Upper lobe of right lung (tissue), 1 donor: Measurements from ENCODE around the gene PITRM1. TPM values are rescaled to one million over a fixed set of nuclear protein-coding genes. Genes with fewer than 3 reads are reported as not detected.

Experiments used
- ATAC-seq: fragments of 200-7000 bp; cut with Tn5 transposase; one replicate; pipeline ENCODE4 v1.9.1; 2020; ENCODE audit warnings: mild to moderate bottlenecking, moderate library complexity
- DNase-seq: peaks from one replicate; pipeline ENCODE4 v3.0.0-alpha.2; 2020
- H3K27ac ChIP-seq: fragments of 200-600 bp; one replicate; pipeline ENCODE4 v1.8.0; 2022
- H3K27me3 ChIP-seq: fragments of 200-600 bp; one replicate; pipeline ENCODE4 v1.8.0; 2022; ENCODE audit warnings: mild to moderate bottlenecking
- H3K36me3 ChIP-seq: fragments of 200-600 bp; one replicate; pipeline ENCODE4 v1.8.0; 2022
- H3K4me1 ChIP-seq: fragments of 200-600 bp; one replicate; pipeline ENCODE4 v1.8.0; 2022
- H3K4me3 ChIP-seq: fragments of 200-600 bp; one replicate; pipeline ENCODE4 v1.8.0; 2022; ENCODE audit warnings: mild to moderate bottlenecking
- H3K9me3 ChIP-seq: fragments of 200-600 bp; one replicate; pipeline ENCODE4 v1.8.0; 2022
- intact Hi-C: fragments of 100-400 bp; cut with DNase I; formaldehyde crosslinking; loops from one replicate; pipeline ENCODE4 v1.11.0; 2022
- total RNA-seq: library from RNA; stranded (reverse); fragmentation: NEBNext Ultra II Directional; extraction: Animal tissue kit (Norgen Biotek cat#: 25700); gene quantifications from one replicate; pipeline ENCODE4 v1.2.1, GENCODE V29; 2021
- TF ChIP-seq, protein P1 (sequence below): fragments of 200-600 bp; IDR thresholded peaks from one replicate; pipeline ENCODE4 v1.8.0; 2022; ENCODE audit warnings: antibody characterized with exemption
- donor health status: DM: no; HTN: yes; CAD: no; lungs with severe emphysema.

PITRM1 gene
- total RNA-seq, 1 donor from 2014 or later = 65.0 TPM

DNA sequence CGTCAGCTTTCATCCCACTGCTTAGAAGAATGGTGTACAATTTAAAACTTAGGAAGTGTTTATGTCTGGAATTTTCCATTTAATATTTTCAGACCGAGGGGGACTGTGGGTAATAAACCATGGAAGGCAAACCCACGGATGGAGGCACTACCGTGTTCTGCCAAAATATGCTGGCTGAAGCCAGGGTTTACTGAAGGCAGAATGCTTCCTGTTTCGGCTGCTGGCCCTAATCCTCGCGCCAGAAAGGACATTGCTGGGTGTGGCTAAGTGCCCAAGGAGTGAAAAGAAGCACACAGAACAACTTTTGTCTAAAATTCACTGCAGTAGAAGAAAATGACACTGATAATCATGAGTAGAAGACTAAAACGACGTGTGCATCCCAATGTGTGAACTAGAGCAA, 32.3 kb downstream of the PITRM1 start:
- no peaks in the 10 kb centered on the region for H3K4me1 ChIP-seq
- no peak overlapping the region for H3K4me3 ChIP-seq
- DNase-seq (no peak), ATAC-seq (no peak)
- H3K27me3 ChIP-seq = no peaks in the 10 kb centered on the region
- no peaks in the 10 kb centered on the region for H3K9me3 ChIP-seq
- no peak overlapping the region for H3K27ac ChIP-seq
- TF ChIP-seq, protein P1, sequence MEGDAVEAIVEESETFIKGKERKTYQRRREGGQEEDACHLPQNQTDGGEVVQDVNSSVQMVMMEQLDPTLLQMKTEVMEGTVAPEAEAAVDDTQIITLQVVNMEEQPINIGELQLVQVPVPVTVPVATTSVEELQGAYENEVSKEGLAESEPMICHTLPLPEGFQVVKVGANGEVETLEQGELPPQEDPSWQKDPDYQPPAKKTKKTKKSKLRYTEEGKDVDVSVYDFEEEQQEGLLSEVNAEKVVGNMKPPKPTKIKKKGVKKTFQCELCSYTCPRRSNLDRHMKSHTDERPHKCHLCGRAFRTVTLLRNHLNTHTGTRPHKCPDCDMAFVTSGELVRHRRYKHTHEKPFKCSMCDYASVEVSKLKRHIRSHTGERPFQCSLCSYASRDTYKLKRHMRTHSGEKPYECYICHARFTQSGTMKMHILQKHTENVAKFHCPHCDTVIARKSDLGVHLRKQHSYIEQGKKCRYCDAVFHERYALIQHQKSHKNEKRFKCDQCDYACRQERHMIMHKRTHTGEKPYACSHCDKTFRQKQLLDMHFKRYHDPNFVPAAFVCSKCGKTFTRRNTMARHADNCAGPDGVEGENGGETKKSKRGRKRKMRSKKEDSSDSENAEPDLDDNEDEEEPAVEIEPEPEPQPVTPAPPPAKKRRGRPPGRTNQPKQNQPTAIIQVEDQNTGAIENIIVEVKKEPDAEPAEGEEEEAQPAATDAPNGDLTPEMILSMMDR = no peak
- intact Hi-C loops = no loop called here
- peaks cover 100% of the 10 kb centered on the region for H3K36me3 ChIP-seq

DNA sequence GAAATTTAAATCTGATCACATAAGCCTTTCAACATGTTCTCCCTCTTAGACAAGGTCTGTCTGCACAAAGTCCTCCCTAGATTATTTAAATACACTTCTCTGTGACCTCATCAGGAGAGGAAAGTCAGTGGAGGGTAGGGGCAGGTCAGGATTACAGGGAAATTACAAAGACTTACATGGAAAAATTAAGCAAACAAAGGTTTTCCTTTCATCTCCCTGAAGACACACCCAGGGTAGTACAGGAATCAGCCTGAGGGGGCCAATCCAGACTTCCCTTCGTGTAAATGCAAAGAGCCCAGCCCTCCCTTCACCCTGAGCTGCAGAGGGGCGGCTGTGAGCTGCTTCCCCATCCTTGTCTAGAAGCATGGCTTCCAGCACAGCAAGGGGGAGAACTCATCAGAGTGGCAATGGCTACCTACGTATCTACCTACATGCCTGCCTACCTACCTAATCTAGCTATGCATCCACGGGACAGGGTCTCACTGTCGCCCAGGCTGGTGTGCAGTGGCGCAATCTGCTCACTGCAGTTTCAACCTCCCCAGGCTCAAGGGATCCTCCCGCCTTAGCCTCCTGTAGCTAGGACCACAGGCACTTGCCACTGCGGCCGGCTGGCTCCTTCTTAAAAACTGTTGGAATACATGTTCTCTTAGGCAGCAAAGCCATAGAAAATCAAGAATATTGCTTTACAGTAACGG, 33.2 kb downstream of the PITRM1 start:
- no peaks in the 10 kb centered on the region for H3K4me1 ChIP-seq
- H3K27me3 ChIP-seq = no peaks in the 10 kb centered on the region
- intact Hi-C loops = no loop called here
- TF ChIP-seq, protein P1 = no peak
- H3K27ac ChIP-seq = no peak overlapping the region
- H3K36me3 ChIP-seq = peaks cover 100% of the 10 kb centered on the region
- H3K9me3 ChIP-seq = no peaks in the 10 kb centered on the region
- no peak overlapping the region for H3K4me3 ChIP-seq
- ATAC-seq (no peak), DNase-seq (peak; percentile 52)

DNA sequence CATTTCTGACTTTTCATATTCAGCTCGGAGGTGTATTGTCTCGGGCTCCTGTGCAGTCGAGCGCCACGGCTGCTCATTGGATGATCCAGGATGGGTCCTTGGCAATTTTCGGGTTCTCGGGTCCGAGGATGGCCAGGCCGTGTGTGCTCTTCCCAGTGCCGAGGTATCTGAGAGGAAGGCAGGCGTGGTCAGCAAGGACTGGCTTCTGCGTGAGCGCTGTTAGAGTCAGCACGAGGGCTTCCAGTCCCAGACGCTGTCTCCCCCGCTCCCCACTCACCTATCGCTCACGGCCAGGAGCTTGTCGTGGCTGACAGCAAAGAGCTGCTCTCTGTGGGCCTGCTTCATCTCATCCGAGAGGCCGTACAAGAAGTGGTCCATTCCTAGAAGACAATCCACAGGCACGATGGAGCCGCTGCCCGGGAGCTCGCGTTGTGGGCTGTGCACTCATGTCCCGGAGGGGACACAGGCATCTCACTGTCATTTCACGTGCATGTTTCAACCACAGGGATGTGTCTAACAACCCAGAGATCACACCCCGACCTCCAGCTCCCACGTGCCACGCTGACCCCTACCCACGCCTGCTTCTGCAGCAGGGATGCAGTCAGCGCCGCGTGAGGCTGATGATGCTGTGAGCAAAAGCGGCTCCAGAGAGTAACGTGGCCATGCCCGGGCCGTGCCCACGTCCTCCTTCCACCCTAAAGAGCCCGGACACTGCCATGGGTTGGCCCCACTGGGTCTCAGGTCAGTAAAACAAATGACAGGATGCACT, 34.4 kb downstream of the PITRM1 start:
- Histone ChIP-seq H3K4me3 (no peak overlapping the region), H3K36me3 (peaks cover 98% of the 10 kb centered on the region), H3K4me1 (no peaks in the 10 kb centered on the region), H3K27ac (no peak overlapping the region), H3K27me3 (no peaks in the 10 kb centered on the region), H3K9me3 (no peaks in the 10 kb centered on the region)
- peak; percentile 46 for DNase-seq
- intact Hi-C loops = no loop called here
- TF ChIP-seq, protein P1 = no peak
- ATAC-seq = no peak

GRCh38 chr10:3136763-3137611, 35.6 kb downstream of the PITRM1 start:
- H3K4me3 ChIP-seq = no peak overlapping the region
- peaks cover 98% of the 10 kb centered on the region for H3K36me3 ChIP-seq
- TF ChIP-seq, protein P1 = no peak
- no peaks in the 10 kb centered on the region for H3K27me3 ChIP-seq
- intact Hi-C loops = no loop called here
- no peaks in the 10 kb centered on the region for H3K4me1 ChIP-seq
- DNase-seq (no peak), ATAC-seq (peak; percentile 38)
- H3K27ac ChIP-seq = no peak overlapping the region
- H3K9me3 ChIP-seq = no peaks in the 10 kb centered on the region

DNA sequence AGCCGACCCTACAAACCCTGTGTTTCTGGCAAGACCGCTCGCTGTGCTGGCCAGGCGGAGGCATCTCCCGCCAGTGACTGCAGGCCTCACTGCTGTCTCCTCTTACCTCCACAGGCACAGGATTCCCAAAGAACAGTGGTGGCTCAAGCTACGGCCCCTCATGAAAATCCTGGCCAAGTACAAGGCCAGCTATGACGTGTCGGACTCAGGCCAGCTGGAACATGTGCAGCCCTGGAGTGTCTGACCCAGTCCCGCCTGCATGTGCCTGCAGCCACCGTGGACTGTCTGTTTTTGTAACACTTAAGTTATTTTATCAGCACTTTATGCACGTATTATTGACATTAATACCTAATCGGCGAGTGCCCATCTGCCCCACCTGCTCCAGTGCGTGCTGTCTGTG, 36.2 kb downstream of the PITRM1 start:
- intact Hi-C loops = no loop called here
- no peak overlapping the region for H3K4me3 ChIP-seq
- TF ChIP-seq, protein P1 = no peak
- peaks cover 96% of the 10 kb centered on the region for H3K36me3 ChIP-seq
- DNase-seq = no peak
- no peak overlapping the region for H3K27ac ChIP-seq
- ATAC-seq = peak; percentile 45
- H3K4me1 ChIP-seq = no peaks in the 10 kb centered on the region
- H3K27me3 ChIP-seq = no peaks in the 10 kb centered on the region
- no peaks in the 10 kb centered on the region for H3K9me3 ChIP-seq
